SU-DHL-6 (cell line): Measurements from ENCODE around the gene PDE4D.

ENCODE experiments used
- CTCF ChIP-seq: fragments of 200-600 bp; sonication (generic); IDR thresholded peaks from one replicate; pipeline ENCODE4 v1.5.1; 2017; ENCODE audit warnings: antibody characterized with exemption, mild to moderate bottlenecking, low read length, moderate library complexity; ENCODE audit not compliant: insufficient read depth, poor library complexity, severe bottlenecking
- EZH2phosphoT487 ChIP-seq: fragments of 200-600 bp; sonication (generic), shearing (Covaris generic); conservative IDR thresholded peaks from 2 replicates; pipeline ENCODE4 v1.6.1; 2018; ENCODE audit warnings: mild to moderate bottlenecking, antibody characterized with exemption, low read length, moderate library complexity, mixed read lengths

- TF ChIP-seq CTCF (no peak), EZH2phosphoT487 (no peak)
Measured at GRCh38 chr5:59020611-59021285, 872.8 kb downstream of the PDE4D start.
